Activated CD4-positive, alpha-beta T cell treated with anti-CD3 and anti-CD28 coated beads, Interleukin-2, amount 50 U/mL, for 16 hours (primary cell): Measurements from ENCODE around the gene NACC2.
"Not testable (repeated sequence)": the region's sequence is repeated elsewhere in the genome, so short reads cannot be mapped to it uniquely, and the experiment has no call there.

Experiments used
- DNase-seq: peaks from one replicate; pipeline ENCODE4 v3.0.0-alpha.2; 2020

NACC2 gene

GRCh38 chr9:136109351-136110081 is 14.4 kb upstream of the NACC2 start:
- DNase-seq, result peak; percentile 96

GRCh38 chr9:136108648-136109266 is 13.7 kb upstream of the NACC2 start:
- no peak for DNase-seq

GRCh38 chr9:136107953-136108647 is 13.0 kb upstream of the NACC2 start:
- no peak for DNase-seq

- DNase-seq, result peak; percentile 62
Observed at GRCh38 chr9:136107155-136107952, 12.3 kb upstream of the NACC2 start.

- no peak for DNase-seq
Observed at GRCh38 chr9:136105398-136106135, 10.5 kb upstream of the NACC2 start.

GRCh38 chr9:136104916-136105315 is 9.8 kb upstream of the NACC2 start:
- no peak for DNase-seq

- DNase-seq, result no peak
Observed at GRCh38 chr9:136104488-136104800, 9.4 kb upstream of the NACC2 start.

- DNase-seq, result no peak
Observed at GRCh38 chr9:136103651-136104487, 8.8 kb upstream of the NACC2 start.

GRCh38 chr9:136101615-136102074 is 6.6 kb upstream of the NACC2 start:
- not testable (repeated sequence) for DNase-seq

GRCh38 chr9:136100700-136101614 is 5.9 kb upstream of the NACC2 start:
- no peak for DNase-seq

- DNase-seq, result no peak
Observed at GRCh38 chr9:136099542-136099941, 4.5 kb upstream of the NACC2 start.

- DNase-seq, result no peak
Observed at GRCh38 chr9:136098844-136099243, 3.8 kb upstream of the NACC2 start.

GRCh38 chr9:136098210-136098609 is 3.1 kb upstream of the NACC2 start:
- no peak for DNase-seq

GRCh38 chr9:136096505-136097001 is 1.5 kb upstream of the NACC2 start:
- no peak for DNase-seq

- DNase-seq, result peak; percentile 36
Observed at GRCh38 chr9:136093995-136094881, 851 bp downstream of the NACC2 start.

- no peak for DNase-seq
Observed at GRCh38 chr9:136093346-136093986, 1.6 kb downstream of the NACC2 start.

- DNase-seq, result no peak
Observed at GRCh38 chr9:136092741-136093140, 2.3 kb downstream of the NACC2 start.

GRCh38 chr9:136092353-136092650 is 2.8 kb downstream of the NACC2 start:
- DNase-seq, result no peak
